Measurements from ENCODE around the gene NEK10. TPM values are rescaled to one million over a fixed set of nuclear protein-coding genes. Genes with fewer than 3 reads are reported as not detected.

The NEK10 gene
- total RNA-seq, 1 experiment from 2014 or later: 0.66 TPM

DNA sequence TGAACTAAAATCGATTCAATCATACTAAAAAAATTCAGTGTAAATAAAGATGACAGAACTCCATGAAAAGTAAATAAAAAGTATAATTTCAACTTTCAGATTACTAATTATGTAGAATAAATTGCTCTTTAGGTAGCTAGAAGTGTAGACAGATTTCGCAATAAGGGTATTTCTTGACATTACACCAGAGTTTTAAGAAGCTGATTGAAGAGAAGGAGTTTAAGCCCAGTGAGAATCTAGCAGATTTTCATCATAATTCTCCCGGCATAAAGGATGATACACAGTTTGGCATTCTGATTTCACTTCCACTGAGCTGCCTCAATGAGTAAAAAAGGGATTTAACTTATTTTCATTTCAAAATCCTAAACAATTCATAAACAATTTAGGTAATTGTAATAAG, 259.2 kb downstream of the NEK10 start:
- no peak for DNase-seq
- H2AK5ac ChIP-seq (ENCODE audit: insufficient read length, low read length): no peak overlapping the region
- no peaks in the 10 kb centered on the region for H3K27me3 ChIP-seq (ENCODE audit: insufficient read depth, low read length)
- no peak overlapping the region for H2BK15ac ChIP-seq (ENCODE audit: low read depth, low read length)
- peaks cover 36 to 50% of the 10 kb centered on the region in 2 experiments for H3K4me1 Mint-ChIP-seq
- WGBS (ENCODE audit: extremely low coverage, insufficient read length, low lambda C conversion rate): no CpG with 5 or more reads among the region's 3 CpGs
- H3K14ac ChIP-seq (ENCODE audit: insufficient read depth, low read length): no peak overlapping the region
- H3K27me3 Mint-ChIP-seq (ENCODE audit: low read depth): no peaks in the 10 kb centered on the region
- TF ChIP-seq, protein P1, sequence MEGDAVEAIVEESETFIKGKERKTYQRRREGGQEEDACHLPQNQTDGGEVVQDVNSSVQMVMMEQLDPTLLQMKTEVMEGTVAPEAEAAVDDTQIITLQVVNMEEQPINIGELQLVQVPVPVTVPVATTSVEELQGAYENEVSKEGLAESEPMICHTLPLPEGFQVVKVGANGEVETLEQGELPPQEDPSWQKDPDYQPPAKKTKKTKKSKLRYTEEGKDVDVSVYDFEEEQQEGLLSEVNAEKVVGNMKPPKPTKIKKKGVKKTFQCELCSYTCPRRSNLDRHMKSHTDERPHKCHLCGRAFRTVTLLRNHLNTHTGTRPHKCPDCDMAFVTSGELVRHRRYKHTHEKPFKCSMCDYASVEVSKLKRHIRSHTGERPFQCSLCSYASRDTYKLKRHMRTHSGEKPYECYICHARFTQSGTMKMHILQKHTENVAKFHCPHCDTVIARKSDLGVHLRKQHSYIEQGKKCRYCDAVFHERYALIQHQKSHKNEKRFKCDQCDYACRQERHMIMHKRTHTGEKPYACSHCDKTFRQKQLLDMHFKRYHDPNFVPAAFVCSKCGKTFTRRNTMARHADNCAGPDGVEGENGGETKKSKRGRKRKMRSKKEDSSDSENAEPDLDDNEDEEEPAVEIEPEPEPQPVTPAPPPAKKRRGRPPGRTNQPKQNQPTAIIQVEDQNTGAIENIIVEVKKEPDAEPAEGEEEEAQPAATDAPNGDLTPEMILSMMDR (conservative IDR thresholded peaks at IDR 0.05): no peak
- no peak overlapping the region for H4K5ac ChIP-seq (ENCODE audit: insufficient read length, low read depth, low read length)
- no peak overlapping the region for H2BK12ac ChIP-seq (ENCODE audit: insufficient read length, low read depth, low read length)
- no peaks in the 10 kb centered on the region for H3K23me2 ChIP-seq (ENCODE audit: insufficient read length, low read depth, low read length, poor library complexity, severe bottlenecking)
- peaks cover 14% of the 10 kb centered on the region; the same call in 1 of the 2 replicates for H3K4me1 ChIP-seq (ENCODE audit: insufficient read depth, low read length)
- H3K9me3 Mint-ChIP-seq: peaks cover 0 to 8% of the 10 kb centered on the region in 2 experiments; a peak in 1 of 5 replicates
- no peak overlapping the region for H3K23ac ChIP-seq (ENCODE audit: insufficient read length, low read depth, low read length)
- no peaks in the 10 kb centered on the region for H3K79me2 ChIP-seq (ENCODE audit: insufficient read depth, low read length)
- H3K4me3 Mint-ChIP-seq: no peak overlapping the region
- no peak overlapping the region for H2BK20ac ChIP-seq (ENCODE audit: low read depth, low read length, poor library complexity, severe bottlenecking)
- H4K91ac ChIP-seq (ENCODE audit: insufficient read length, low read depth, low read length): no peak overlapping the region
- H3K36me3 Mint-ChIP-seq (ENCODE audit: insufficient read depth in 1 of 3, low read depth in 3 of 3): 0 out of 7 replicates have a peak, but pooled peaks cover 0 to 3% (median 0%) of the 10 kb centered on the region in 3 experiments
- H3K56ac ChIP-seq (ENCODE audit: insufficient read length, low read depth, low read length): no peak overlapping the region
- H3K4ac ChIP-seq (ENCODE audit: low read depth, low read length): no peak overlapping the region
- H3K18ac ChIP-seq (ENCODE audit: insufficient read length, low read depth, low read length): no peak overlapping the region
- H3K4me2 ChIP-seq (ENCODE audit: insufficient read depth, insufficient read length, low read length): no peak overlapping the region
- H2BK120ac ChIP-seq (ENCODE audit: low read depth, low read length, poor library complexity, severe bottlenecking): no peak overlapping the region
- H3K9ac ChIP-seq (ENCODE audit: extremely low read depth, insufficient read length, low read length): no peak overlapping the region
- no peak overlapping the region for H2BK5ac ChIP-seq (ENCODE audit: insufficient read length, low read length)
- no peaks in the 10 kb centered on the region for H3K9me3 ChIP-seq (ENCODE audit: control insufficient read depth, low read depth, low read length)
- H2AFZ ChIP-seq (ENCODE audit: low read length): no peak overlapping the region
- H3T11ph ChIP-seq (ENCODE audit: low read length): no peak overlapping the region
- H4K8ac ChIP-seq (replicated peaks; ENCODE audit: insufficient read length, low read depth, low read length): no peak overlapping the region
- H3K27ac ChIP-seq (ENCODE audit: insufficient read length, low read depth, low read length): no peak overlapping the region
- H4K20me1 ChIP-seq (ENCODE audit: control insufficient read depth, insufficient read depth, insufficient read length): no peaks in the 10 kb centered on the region
- H3K79me1 ChIP-seq (ENCODE audit: insufficient read depth, low read depth, low read length, poor library complexity, severe bottlenecking): no peaks in the 10 kb centered on the region
- no peak overlapping the region for H3K27ac Mint-ChIP-seq

Data from H9 (cell line).